ENCODE data around the gene PRR16. TPM values are rescaled to one million over a fixed set of nuclear protein-coding genes. Genes with fewer than 3 reads are reported as not detected.
"Not testable (repeated sequence)": the region's sequence is repeated elsewhere in the genome, so short reads cannot be mapped to it uniquely, and the experiment has no call there.

Gene PRR16
- not detected in 2 replicates for total RNA-seq (2021)
- Bru-seq, nascent RNA, result percentile 6 among the genes with signal in this experiment
- BruChase-seq, experiment 1, labeled RNA remaining after a 2-hour chase, result percentile 9 among the genes with signal in this experiment
- BruChase-seq, experiment 2, labeled RNA remaining after a 6-hour chase, result percentile 7 among the genes with signal in this experiment
- long read RNA-seq, result 0 reads

DNA sequence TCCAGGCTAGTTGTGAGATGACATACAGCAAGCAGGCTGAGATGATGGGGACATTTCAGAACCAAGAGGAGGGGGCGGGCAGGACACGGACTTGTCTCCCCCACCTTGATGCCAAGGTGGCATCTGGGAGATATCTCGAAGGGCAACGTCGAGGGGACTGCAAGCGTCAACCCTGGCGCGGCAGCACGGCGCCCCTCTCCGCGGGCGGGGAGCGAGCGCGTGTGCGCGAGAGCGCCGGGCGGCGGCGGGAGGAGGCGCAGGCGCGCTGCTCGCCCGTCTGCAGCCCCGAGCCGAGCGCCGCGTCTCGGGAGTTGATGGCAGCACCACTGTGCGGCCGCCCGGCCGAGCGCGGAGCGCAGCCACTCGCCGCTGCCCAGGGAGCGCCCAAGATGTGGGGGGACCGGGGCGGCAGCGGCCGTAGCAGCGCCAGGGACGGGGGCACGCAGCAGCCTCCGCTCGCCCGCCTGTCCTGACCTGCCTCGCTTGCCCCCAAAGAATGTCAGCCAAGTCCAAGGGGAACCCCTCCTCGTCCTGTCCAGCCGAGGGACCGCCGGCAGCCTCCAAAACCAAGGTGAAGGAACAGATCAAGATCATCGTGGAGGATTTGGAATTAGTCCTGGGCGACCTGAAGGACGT, at the start of gene PRR16:
Gene PRR16 (plus strand): TSS at position 310 of the 636 bp plus-strand sequence.
- POLR2A ChIA-PET (ENCODE audit: low non-redundant PET), result no interaction called here
- H3K27me3 ChIP-seq (replicated peaks; ENCODE audit: insufficient read depth, low read depth, low read length, poor library complexity), result peaks cover 53% of the 10 kb centered on the region
- peak within 1 kb of the TSS; percentile 42 for H3K4me3 ChIP-seq (ENCODE audit: low read depth, low read length, poor library complexity, severe bottlenecking)
- TF ChIP-seq CTCF (conservative IDR thresholded peaks at IDR 0.05; ENCODE audit: low read depth, low read length), result no peak; the same call in 1 of the 2 replicates
- peak; percentile 46 for TF ChIP-seq EZH2 (IDR thresholded peaks at IDR 0.05; ENCODE audit: borderline replicate concordance, low read depth, low read length, poor library complexity, severe bottlenecking)
- no TSS peak for BruUV-seq (replicated peaks)
- no peaks in the 10 kb centered on the region for H3K9me3 ChIP-seq (ENCODE audit: low read depth, low read length, poor library complexity, severe bottlenecking)
- intact Hi-C loops (cut with micrococcal nuclease; ENCODE audit: unreplicated experiment), result no loop called here
- H3K36me3 ChIP-seq (ENCODE audit: insufficient read depth, low read length, poor library complexity, severe bottlenecking), result no peaks in the 10 kb centered on the region
- CTCF ChIA-PET, result no interaction called here
- DNase-seq (ENCODE audit: low spot score), result peak; percentile 65
- no peak within 1 kb of the TSS for H3K27ac ChIP-seq (ENCODE audit: low read depth, low read length, poor library complexity, severe bottlenecking)
- peaks cover 8% of the 10 kb centered on the region for H3K4me1 ChIP-seq (ENCODE audit: insufficient read depth, low read length, poor library complexity, severe bottlenecking)

GRCh38 chr5:120415985-120416384, 48.1 kb upstream of the PRR16 start:
- Histone ChIP-seq H3K4me1 (ENCODE audit: insufficient read depth, low read length, poor library complexity, severe bottlenecking) (no peaks in the 10 kb centered on the region), H3K9me3 (ENCODE audit: low read depth, low read length, poor library complexity, severe bottlenecking) (no peaks in the 10 kb centered on the region), H3K36me3 (ENCODE audit: insufficient read depth, low read length, poor library complexity, severe bottlenecking) (no peaks in the 10 kb centered on the region), H3K27ac (ENCODE audit: low read depth, low read length, poor library complexity, severe bottlenecking) (no peak overlapping the region), H3K4me3 (ENCODE audit: low read depth, low read length, poor library complexity, severe bottlenecking) (no peak overlapping the region), H3K27me3 (replicated peaks; ENCODE audit: insufficient read depth, low read depth, low read length, poor library complexity) (no peaks in the 10 kb centered on the region)
- TF ChIP-seq EZH2 (IDR thresholded peaks at IDR 0.05; ENCODE audit: borderline replicate concordance, low read depth, low read length, poor library complexity, severe bottlenecking) (no peak), CTCF (conservative IDR thresholded peaks at IDR 0.05; ENCODE audit: low read depth, low read length) (no peak)
- ChIA-PET CTCF (no interaction called here), POLR2A (ENCODE audit: low non-redundant PET) (no interaction called here)
- no peak for DNase-seq (ENCODE audit: low spot score)
- intact Hi-C loops (cut with micrococcal nuclease; ENCODE audit: unreplicated experiment), result no loop called here
- no TSS peak for BruUV-seq (replicated peaks)

GRCh38 chr5:120419127-120419526, 45.0 kb upstream of the PRR16 start:
- intact Hi-C loops (cut with micrococcal nuclease; ENCODE audit: unreplicated experiment), result no loop called here
- POLR2A ChIA-PET (ENCODE audit: low non-redundant PET), result no interaction called here
- Histone ChIP-seq H3K36me3 (ENCODE audit: insufficient read depth, low read length, poor library complexity, severe bottlenecking) (no peaks in the 10 kb centered on the region), H3K4me3 (ENCODE audit: low read depth, low read length, poor library complexity, severe bottlenecking) (no peak overlapping the region), H3K4me1 (ENCODE audit: insufficient read depth, low read length, poor library complexity, severe bottlenecking) (no peaks in the 10 kb centered on the region), H3K9me3 (ENCODE audit: low read depth, low read length, poor library complexity, severe bottlenecking) (no peaks in the 10 kb centered on the region), H3K27me3 (replicated peaks; ENCODE audit: insufficient read depth, low read depth, low read length, poor library complexity) (no peaks in the 10 kb centered on the region), H3K27ac (ENCODE audit: low read depth, low read length, poor library complexity, severe bottlenecking) (no peak overlapping the region)
- CTCF ChIA-PET, result no interaction called here
- BruUV-seq (replicated peaks), result no TSS peak
- TF ChIP-seq EZH2 (IDR thresholded peaks at IDR 0.05; ENCODE audit: borderline replicate concordance, low read depth, low read length, poor library complexity, severe bottlenecking), result no peak
- no peak for TF ChIP-seq CTCF (conservative IDR thresholded peaks at IDR 0.05; ENCODE audit: low read depth, low read length)
- no peak for DNase-seq (ENCODE audit: low spot score)

DNA sequence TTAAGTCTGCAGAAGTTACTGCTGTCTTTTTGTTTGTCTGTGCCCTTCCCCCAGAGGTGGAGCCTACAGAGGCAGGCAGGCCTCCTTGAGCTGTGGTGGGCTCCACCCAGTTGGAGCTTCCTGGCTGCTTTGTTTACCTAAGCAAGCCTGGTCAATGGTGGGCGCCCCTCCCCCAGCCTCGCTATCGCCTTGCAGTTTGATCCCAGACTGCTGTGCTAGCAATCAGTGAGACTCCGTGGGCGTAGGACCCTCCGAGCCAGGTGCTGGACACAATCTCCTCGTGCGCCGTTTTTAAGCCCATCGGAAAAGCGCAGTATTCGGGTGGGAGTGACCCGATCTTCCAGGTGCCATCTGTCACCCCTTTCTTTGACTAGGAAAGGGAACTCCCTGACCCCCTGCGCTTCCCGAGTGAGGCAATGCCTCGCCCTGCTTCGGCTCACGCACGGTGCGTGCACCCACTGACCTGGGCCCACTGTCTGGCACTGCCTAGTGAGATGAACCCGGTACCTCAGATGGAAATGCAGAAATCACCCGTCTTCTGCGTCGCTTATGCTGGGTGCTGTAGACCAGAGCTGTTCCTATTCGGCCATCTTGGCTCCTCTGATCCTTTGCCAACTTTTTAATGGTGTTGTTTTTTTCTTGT, 37.3 kb upstream of the PRR16 start:
- H3K27ac ChIP-seq (ENCODE audit: low read depth, low read length, poor library complexity, severe bottlenecking); POLR2A ChIA-PET (ENCODE audit: low non-redundant PET); H3K36me3 ChIP-seq (ENCODE audit: insufficient read depth, low read length, poor library complexity, severe bottlenecking); H3K27me3 ChIP-seq (replicated peaks; ENCODE audit: insufficient read depth, low read depth, low read length, poor library complexity); H3K4me1 ChIP-seq (ENCODE audit: insufficient read depth, low read length, poor library complexity, severe bottlenecking); BruUV-seq (replicated peaks); DNase-seq (ENCODE audit: low spot score); CTCF ChIA-PET; intact Hi-C loops (cut with micrococcal nuclease; ENCODE audit: unreplicated experiment); H3K9me3 ChIP-seq (ENCODE audit: low read depth, low read length, poor library complexity, severe bottlenecking); H3K4me3 ChIP-seq (ENCODE audit: low read depth, low read length, poor library complexity, severe bottlenecking): not testable (repeated sequence)
